ENCODE data around the gene TAC3.
"Not testable (repeated sequence)": the region's sequence is repeated elsewhere in the genome, so short reads cannot be mapped to it uniquely, and the experiment has no call there.

The TAC3 gene

GRCh38 chr12:57031789-57032188 is 15.5 kb upstream of the TAC3 start:
- no peak for DNase-seq

DNA sequence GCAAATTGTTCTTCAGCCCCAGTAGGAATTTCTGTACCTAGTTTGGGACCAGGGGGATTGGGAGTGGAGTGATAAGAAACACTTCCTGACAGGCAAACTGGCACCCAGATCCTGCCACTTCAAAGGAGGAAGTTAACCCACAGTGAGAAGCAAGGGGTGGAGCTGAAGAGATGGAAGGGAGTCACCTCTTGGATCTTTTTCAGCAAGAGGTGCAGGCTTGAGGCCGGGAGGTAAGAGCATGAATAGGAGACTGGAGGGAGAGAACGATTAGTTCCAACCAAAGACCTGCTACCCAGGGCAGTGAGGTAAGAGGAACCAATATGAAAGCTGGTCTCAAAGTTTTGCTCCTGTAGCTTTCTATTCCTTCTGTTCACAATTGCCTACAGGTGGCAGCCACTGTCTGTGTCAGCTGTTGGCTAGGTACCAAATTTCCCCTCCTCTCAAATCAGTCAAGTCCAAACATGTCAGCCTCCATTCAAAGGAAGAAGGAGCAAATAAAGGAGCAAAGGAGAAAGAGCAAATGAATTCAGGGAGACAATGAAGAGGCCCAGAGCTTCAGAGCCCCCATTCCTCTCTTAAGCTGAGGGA is 14.9 kb upstream of the TAC3 start:
- peak; percentile 32 for DNase-seq

DNA sequence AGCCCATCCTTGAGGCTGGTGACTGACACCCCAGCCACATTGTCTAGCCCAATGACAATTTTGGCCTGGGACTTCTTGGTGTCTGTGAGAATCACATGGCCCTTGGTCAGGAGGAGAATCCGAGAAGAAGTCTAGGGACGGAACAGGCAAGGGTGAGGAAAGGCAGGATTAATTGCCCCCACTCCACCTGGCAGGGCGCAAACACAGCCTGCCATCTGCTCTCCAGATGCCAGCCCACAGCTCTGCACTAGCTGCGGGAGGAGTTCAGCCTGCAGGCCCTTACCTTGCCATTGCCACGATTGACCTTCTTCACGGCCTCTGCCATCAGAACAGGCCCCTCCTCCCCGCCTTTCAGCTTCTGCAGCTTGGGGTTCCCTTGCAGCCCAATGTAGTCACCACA is 13.1 kb upstream of the TAC3 start:
- peak; percentile 37 for DNase-seq

DNA sequence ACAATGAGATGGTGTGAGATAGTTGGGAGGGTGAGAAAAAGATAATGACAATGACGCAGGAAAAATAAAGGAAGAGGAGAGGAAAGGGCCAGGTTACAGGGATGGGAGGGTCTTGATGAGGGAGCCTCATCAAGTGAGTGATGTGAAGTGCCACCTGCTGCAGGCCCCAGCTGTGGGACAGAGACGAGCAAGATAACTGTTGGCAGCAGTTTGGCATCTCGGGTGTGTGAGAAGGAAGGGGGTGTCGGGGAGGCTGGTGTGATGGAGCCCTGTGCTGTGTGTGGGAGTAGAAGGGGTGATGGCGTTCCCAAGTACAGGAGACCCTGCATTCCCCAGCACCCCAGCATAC is 11.4 kb upstream of the TAC3 start:
- no peak for DNase-seq

DNA sequence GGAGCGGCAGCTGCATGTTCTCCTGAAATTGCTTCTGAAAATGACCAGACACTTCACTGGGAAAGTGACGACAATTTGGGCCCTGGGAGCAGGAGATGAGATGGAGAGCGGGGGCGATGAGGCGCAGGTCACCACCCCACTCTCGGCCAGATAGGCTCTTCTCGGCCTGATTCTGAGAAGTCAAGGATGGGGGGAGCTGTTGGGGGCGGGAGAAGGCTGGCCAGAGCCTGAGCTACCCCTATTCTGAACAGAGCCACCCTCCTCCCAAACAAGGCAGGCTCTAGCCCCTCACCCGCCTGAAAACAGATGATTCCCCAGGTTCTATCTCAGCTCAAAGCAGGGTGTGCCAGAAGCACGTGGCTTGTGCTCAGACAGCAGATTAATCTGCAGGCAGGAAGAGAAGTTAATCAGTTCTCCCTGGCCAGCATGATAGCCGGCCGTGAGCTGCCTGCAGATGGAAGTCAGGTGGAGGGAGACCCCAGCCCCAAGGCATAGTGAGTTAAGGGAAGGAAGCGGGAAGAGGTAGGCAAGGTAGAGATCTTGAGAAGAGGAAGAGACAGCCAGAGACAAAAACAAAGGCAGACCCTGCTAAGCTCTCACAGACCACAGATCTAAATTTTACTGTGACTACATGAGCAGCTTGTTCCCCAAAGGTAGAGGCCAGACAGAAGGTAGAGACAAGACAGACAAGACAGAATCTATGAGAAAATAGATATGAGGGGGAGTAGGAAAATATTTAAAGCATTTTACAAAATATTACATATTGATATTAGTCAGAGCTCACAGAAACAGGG is 10.9 kb upstream of the TAC3 start:
- DNase-seq, result no peak

DNA sequence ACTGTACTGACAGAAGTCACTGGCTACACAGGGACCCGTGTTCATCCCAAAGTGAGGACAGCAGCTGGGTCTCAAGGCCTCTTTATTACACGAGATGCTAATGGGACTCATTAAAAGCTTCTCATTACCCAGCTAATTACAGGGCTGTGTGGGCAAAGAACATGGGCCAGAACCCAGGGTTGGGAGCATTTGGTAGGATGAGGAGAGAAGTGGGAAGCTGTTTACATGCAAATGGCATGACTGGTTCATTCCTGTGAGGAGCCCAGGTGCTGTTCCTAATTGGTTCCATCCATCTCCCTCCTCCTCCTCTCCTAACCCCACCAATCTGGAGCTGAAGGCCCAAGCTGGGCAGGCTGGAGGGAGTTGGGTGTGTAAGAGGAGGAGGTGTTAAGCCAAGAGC is 8.9 kb upstream of the TAC3 start:
- no peak for DNase-seq

DNA sequence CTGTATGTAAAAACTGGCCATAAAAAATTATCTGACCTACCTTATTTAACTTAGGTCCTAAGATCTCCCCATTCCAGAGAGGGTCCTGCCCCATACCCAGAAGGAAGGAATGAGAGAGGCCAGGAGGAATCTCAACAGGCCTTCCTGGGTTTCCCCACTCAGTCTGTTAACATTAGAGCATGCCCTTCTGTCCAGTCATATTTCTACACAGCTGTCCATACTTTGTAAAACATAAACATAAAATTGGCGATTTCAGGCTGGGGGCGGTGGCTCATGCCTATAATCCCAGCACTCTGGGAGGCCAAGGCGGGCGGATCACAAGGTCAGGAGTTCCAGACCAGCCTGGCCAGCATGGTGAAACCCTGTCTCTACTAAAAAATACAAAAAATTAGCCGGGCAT is 6.0 kb upstream of the TAC3 start:
- DNase-seq, result not testable (repeated sequence)

DNA sequence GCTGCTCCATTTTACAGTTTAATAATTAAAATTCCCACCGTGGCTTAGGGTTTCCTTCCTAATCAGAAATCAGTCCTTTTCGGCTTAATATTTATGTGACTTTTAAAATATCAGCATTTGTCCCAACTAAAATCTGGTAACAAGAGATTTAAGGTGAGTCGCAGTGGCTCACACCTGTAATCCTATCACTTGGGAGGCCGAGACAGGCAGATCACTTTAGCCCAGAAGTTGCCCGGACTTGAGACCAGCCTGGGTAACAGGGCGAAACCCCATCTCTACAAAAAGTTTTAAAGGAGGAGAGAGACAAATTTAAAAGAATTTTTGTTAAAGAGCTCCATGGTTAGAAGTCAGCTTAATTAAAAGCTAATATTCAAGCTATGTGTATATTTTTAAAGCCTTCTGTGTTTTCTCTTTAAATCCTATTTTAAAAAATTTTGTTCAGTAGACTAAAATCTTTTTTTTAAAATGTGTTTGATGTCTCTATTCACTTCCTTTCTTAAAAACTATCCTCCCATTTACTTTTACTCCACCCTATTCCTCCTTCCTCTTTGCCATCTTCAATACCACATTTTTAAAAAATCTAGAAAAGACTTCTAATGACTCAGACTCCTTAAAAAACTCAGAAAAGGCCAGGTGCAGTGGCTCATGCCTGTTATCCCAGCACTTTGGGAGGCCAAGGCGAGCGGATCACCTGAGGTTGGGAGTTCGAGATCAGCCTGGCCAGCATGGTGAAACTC is 3.8 kb upstream of the TAC3 start:
- no peak for DNase-seq

- no peak for DNase-seq
Observed at GRCh38 chr12:57018906-57019305, 2.6 kb upstream of the TAC3 start.

DNA sequence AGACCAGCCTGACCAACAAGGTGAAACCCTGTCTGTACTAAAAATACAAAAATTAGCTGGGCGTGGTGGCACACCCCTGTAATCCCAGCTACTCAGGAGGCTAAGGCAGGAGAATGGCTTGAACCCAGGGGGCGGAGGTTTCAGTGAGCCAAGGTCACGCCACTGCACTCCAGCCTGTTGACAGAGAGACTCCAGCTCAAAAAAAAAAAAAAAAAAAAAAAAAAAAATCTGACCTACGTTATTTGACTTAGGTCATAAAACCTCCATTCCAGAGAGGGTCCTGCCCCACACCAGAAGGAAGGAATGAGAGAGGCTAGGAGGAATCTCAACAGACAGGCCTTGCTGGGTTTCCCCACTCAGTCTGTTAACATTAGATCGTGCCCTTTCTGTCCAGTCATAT is 2.0 kb upstream of the TAC3 start:
- DNase-seq, result not testable (repeated sequence)

DNA sequence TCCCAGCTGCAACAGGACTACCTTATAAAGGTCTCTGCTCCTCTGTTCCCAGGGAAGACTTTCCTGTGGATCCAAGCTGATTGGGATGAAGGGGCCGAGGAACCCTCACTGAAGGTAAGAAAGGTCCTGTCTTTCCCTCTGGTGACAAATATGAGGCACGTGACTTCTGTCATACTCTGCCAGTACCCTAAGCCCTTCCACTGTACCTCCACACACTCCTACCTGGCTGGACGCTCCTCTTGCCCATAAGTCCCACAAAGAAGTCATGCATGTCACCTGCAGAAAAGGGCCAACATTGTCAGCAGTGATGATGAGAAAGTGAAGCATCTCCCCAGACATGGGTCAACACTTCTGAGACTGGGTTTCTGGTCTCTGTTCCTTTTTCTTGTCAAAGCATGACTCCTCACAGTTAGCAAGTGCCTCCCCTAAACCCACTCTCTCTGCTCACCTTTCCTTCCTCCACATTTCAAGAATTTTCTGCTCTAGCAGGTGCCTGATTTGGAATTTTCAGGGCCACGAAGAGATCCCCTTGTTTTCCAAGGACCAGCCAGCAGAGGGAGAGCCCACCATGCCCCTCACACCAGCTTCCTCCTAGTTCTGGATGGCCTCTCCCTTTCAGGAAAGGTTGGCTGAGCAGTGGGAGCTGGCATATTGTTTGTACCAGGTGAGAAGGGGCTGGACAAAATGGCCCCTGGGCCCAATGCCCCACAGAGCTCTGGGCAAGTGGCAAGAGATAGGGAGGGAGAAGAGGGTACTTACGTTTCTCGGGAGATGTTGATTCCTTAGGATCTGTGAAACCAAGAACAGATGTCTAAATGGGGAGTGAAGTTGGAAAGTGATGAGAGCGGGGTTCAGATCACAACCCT is 3.5 kb downstream of the TAC3 start:
- no peak for DNase-seq

- DNase-seq, result no peak
Observed at GRCh38 chr12:57011438-57012424, 4.6 kb downstream of the TAC3 start.

DNA sequence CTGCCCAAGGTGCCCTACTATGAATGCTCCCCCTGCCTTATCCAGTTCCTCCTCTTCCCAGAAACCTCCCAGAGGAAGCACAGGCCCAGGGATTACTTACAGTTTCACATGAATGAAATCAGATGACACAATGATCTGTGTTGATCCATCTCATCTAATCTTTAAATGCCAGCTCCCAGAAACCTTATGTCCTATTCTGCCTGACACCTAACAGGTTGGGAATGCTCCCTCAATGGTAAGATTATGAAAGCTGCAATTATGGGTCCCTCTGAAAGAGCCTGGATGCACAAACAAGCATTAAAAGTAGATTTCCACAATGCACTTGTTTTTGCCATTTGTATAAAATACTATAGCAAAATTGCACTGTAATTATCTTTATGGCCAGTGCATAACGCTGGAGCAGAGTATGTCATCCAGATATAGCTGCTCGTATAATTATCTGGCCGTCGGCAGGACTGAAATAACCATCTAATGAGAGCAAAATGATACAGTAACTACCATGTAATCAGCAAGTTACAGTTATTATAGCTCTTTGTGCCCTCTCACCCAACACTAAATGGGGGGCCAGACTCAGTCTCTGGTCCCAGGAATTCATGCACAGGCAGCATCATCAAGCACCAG is 5.6 kb downstream of the TAC3 start:
- DNase-seq, result no peak

DNA sequence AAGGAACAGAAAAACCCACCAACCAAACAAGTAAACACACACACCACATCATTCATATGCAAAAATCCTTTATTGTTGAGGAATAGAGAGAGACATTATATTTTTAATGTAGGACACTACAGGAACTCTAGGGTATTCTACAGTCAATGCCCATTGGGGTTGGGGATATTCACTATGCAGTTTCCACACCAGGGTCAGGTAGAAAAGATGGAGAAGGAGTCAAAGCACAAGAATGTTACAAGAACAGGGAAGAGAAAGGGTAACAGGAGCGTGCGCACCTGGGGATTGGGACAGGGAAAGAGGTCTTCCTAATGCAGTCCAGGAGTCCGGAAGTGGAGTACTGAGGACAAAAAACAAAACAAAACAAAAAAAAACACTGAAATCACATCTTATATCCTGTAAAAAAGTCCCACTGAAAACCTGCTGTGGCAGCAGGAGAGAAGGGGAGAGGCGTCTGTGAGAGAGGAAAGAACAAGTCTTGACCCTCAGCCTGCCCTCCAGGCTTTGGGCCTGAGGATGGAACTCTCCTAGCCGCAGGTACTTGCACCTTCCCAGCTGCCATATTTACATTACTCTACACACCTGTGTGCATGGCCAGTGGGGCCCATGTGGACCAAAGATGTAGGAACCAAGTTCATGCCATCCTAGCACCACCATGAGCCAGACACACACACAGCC is 6.2 kb downstream of the TAC3 start:
- no peak for DNase-seq

DNA sequence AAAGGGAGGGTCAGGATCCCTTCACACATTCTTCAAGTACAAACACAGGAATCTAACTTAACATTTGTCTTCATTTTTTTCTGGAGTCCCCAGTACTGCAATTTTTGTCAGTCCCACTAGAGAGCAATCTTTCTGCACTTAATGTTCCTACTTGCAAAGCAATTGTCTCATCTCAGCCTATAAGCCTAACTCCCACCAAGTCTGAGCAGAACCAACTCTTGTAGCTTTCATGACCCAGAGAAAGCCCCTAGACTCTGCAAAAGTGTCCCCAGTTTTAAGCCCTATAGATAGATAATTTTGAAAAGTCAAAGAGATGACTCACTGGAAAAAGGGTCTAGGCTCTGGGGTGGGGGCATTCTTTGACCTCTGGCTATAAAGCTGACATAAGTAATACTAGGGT is 8.2 kb downstream of the TAC3 start:
- DNase-seq, result peak; percentile 44

GRCh38 chr12:57006809-57007475 is 9.4 kb downstream of the TAC3 start:
- DNase-seq, result no peak

DNA sequence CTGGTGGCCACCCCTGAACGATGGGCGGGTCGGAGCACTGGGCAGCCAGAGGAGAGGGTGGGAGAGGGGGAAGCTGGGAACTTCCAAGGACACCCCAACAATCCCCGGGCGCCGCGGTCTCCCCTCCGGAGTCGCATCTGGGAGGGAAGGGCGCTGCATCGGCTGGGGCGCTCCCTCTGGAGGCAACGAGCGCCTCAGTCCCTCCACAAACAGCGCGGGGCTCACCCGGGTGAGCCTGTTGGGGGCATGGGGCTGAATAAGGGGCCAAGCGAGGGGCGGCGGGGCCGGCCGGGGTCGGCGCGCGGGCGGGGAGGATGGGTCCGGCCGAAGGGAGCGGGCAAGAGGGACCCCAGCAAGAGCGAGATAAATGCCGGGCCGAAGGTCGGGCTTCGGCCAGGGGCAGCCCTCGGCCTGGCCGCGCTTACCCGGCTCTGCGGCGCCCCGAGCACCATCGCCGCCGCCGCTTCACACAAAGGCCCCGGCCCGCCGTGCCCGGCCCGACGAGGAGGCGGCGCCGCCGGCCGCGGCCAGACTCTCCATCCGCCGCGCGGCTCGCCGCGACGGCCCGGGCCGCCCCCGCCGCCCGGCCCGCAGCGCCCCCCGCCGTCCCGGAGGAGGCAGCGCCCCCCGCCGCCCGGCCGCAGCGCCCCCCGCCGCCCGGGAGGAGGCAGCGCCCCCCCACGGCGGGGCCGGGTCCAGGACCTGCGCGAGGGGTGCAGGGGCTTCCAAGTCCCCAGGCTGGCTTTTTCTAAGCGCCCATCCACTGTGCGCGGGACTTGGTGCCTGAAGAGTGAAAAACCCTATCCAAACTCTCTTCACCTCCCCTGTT is 10.1 kb downstream of the TAC3 start, which contains the start of gene ZBTB39:
Gene ZBTB39, minus strand, starts transcription at position 567 of the 829 bp plus-strand sequence. CDS start 1,629 bp downstream, outside the sequence.
- no peak for DNase-seq

DNA sequence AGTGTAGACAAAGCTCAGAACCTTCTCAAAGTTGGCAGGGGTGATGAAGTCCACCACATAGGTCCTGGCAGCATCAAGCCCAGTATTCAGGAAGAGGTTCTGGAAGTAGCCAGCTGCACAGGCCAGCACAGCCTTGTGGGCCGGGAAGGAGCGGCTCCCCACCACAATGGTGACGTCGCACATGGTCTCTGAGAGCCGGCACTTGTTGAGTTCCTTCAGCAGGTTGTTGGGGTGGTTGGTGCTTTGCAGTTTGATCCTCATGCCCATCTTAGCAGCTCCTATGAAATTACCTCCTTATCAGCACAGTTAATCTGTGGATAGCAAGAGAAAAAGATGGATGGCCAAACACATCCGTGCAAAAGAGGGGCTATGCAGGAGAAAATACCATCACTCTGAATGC is 11.7 kb downstream of the TAC3 start:
- DNase-seq, result no peak

GRCh38 chr12:57003395-57003794 is 12.9 kb downstream of the TAC3 start:
- no peak for DNase-seq
